ENCODE results near the gene SUSD1.

SUSD1 gene

DNA sequence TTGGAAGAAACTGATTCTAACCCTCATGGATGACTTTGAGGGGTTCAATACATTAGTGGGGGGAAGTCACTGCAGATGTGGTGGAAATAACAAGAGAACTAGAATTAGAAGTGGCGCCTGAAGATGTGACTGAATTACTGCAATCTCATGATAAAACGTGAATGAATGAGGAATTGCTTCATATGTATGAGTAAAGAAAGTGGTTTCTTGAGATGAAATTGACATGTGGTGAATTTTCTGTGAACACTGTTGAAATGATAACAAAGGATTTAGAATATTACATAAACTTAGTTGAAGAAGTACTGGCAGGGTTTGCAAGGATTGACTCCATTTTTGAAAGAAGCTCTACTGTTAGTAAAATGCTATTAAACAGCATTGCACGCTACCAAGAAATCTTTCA, 165.4 kb downstream of the SUSD1 start:
- no peak for DNase-seq

DNA sequence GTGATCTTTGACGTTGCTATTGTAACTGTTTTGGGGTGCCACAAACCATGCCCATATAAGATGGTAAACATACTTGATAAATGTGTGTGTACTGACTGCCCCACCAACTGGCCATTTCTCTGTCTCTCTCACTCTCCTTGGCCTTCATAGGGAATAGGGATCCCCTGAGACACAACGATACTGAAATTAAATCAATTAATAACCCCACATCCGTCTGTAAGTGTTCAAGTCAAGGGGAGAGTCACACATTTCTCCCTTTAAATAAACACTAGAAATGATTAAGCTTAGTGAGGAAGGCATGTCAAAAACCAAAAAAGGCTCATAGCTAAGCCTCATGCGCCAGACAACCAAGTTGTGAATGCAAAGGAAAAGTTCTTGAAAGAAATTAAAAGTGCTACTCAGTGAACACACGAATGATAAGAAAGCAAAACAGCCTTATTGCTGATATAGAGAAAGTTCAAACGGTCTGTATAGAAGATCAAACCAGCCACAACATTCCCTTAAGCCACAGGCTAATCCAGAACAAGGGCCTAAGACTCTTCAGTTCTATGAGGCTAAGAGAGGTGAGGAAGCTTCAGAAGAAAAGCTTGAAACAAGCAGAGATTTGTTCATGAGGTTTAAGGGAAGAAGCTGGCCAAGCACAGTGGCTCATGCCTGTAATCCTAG, 167.4 kb downstream of the SUSD1 start:
- no peak for DNase-seq

DNA sequence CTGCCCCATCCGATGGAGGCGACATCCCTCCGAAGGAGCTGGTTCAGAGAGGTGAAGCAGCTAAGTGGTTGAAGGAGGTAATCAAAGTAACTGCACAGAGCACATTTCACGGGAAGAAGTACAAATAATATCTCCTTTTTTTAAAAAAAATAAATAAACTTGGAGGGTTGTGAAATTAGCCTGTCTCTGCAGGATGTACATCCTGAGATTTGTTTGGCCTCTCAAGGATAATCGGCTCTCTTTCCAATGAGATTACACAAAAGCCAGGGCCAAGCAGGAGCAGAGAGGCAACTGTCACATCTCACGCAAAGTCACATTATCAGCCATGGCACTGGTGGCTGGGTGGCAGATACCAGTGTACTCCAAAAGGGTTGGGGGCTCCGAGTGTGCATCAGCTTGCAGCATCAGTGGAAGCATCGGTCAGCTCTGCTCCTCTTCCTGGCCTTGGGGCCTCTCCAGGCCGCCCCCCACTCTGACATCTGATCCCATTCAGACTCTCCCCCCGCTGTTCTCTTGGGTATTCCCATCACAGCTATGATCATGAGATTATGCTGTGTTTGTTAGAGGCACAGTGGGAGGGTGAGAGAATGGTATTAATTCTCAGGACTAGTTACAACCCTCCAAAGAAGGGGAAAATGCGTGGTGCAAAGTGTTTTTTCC, 168.6 kb downstream of the SUSD1 start:
- DNase-seq: no peak

DNA sequence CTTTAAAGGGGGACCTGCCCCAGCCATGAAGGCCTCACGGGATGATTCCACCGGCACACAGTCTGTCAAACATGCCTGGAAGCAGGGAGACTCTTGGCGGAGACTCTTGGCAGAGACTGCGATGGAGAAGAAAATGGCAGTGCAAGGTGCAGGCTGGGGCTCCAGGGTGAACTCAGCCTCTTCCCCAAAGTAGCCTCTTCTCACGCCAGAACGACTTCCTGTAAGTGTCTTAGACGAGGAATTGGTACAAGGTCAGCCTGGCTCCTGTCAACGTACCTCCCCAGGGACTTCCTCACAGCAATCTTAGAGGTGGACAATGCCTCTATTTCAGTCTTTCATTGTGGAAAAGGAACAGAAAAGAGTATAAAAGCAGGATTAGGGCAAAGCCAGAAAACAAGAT, 169.2 kb downstream of the SUSD1 start:
- DNase-seq: no peak

DNA sequence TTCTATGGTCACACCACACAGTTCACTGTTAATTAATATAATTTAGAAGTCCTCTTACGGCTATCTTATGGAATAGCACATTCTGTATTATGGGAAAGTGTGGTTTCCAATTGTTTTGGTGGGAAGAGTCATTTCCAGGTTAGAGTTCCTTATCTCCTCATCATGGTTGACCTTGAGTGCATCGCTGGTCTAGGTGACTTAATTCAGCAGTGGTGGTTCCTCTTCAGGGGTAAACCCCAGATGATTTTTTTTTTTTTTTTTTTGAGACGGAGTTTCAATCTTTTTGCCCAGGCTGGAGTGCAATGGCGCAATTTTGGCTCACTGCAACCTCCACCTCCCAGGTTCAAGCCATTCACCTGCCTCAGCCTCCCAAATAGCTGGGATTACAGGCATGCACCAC, 171.6 kb downstream of the SUSD1 start:
- DNase-seq: no peak

DNA sequence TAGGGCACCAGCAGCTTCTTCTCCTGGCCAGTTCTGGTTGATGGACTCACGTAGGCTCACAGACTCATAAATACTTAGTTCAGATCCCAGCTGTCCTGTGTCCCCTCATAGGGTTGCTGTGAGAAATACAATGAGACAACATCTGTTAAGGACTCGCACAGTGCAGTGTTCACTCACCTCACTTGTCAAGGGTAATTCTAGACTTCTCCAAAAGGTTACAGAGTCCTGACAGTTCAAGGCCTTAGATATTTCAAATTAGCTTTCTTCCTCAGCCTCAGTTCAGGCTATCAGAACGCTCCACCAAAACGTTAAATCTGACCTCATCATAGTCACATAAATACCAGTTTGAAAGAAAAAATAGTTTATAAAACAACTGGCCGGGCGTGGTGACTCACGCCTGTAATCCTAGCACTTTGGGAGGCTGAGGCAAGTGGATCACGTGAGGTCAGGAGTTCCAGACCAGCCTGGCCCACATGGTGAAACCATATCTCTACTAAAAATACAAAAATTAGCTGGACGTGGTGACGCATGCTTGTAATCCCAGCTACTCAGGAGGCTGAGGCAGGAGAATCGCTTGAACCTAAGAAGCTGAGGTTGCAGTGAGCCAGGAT, 172.1 kb downstream of the SUSD1 start:
- no peak for DNase-seq

DNA sequence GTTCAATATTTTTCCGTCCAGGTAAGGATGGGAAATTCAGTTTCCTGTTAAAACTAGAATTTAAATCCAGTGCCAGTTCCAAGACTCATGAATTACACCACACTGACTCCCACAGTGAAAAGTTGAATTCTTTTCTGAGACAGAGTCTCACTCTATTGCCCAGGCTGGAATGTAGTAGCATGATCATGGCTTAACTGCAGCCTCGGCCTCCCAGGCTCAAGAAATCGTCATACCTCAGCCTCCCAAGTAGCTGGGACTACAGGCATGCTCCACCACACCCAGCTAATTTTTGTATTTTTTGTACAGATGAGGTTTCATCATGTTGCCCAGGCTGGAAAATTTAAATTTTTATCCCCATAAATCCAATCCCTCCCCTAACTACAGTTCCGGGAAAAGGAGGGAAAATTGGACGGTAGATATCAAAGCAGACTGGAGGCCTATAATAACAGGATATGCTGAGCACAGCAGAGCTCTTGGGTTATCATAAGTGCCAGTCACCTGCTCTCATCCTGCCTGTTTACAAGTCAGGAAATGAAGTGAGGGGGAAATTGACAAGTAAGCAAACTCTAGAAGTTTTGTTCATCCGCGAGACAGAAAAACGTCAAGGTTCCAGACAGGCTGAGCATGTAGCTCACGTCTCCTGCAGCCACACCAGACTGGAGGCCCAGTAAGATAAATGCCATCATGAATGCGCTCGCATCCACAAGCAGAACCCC, 172.8 kb downstream of the SUSD1 start:
- DNase-seq: no peak

DNA sequence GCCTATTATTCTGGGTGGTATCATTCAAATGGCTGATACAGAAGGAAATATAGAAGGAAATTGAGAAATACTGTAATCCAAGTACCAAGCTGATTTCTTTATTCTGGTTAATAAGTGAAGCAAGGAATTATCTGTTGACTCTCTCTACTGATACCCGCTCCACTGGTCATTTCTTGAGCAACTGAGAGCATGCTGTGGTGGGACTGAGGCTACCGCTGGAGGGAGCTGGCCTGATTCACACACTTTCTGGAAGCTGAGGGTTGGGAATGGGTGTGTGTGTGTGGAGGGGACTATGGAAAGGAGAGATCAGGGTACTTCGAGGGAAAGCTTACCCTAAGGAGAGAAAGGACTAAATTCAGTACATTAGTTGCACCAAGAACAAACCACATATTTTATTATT, 174.4 kb downstream of the SUSD1 start:
- DNase-seq: no peak

DNA sequence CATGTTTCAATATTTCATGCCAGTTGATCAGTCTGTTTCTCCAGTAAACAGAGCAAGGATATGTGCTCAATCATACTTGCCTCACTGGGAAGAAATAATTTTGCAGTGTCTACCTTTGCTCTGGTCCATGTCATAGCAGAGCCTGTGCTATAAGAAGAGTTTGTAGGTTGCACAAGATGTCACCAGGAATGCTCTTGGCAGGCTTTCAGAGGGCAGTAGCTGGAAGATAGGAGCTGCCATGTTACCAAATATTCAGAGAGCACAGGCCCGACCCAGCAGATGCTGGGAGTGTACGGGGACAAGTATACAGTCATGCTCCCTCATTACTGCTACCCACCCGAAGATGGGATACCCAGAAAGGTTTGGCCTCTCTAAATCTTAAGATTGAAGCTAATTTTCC, 175.8 kb downstream of the SUSD1 start:
- DNase-seq: no peak

DNA sequence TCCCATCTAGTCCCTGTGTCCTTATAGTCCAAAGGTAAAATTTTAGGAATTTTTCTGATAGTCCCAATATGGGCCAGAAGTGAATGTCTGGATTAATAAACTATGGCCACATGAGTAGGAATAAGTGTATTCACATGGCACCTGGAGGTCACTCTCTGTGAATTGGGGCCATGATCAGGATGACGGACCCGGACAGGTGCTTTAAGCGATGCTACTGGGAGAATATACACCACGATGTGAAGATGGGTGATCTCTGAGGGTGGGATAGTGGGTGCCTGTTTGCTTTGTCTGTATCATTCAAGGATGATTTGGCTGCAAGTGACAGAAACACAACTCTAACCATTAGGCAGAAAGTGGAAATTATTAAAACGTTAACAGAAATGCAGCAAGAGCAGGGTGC, 177.3 kb downstream of the SUSD1 start:
- DNase-seq: no peak

DNA sequence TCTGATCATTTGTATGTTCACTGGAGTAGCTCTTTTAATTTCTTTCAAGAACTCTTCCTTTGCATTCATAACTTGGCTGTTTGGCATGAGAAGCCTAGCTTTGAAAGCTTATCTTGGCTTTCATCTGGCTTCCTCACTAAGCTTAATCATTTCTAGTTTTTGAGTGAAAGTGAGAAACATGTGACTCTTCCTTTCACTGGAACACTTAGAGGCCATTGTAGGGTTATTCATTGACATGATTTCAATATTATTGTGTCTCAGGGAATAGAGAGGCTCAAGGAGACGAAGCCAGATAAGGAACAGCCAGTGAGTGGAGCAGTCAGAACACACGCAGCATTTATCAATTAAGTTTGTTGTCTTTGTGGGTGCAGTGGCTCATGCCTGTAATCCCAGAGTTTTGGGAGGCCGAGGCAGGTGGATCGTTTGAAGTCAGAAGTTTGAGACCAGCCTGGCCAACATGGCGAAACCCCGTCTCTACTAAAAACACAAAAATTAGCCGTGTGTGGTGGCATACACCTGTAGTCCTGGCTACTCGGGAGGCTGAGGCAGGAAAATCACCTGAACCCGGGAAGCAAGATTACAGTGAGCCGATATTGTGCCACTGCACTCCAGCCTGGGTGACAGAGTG, 180.2 kb downstream of the SUSD1 start:
- no peak for DNase-seq

DNA sequence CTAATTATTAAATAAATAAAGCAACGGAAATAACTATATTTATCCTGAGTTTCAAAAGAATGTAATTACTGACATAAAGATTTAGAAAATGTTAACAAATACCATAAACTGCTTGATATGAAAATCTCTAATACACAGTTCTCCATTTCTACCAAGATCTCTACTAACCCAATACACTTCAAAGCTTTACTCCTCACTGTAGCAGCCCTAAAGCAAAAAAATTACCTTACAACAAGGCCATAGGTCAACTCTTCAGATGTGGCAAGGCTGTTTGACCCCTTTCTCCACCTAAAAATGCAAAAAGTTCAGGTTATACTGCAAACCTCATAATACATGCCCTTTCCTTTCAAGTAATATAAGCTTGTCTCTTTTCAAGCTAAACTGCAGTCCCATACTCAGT, 181.8 kb downstream of the SUSD1 start:
- DNase-seq: no peak

DNA sequence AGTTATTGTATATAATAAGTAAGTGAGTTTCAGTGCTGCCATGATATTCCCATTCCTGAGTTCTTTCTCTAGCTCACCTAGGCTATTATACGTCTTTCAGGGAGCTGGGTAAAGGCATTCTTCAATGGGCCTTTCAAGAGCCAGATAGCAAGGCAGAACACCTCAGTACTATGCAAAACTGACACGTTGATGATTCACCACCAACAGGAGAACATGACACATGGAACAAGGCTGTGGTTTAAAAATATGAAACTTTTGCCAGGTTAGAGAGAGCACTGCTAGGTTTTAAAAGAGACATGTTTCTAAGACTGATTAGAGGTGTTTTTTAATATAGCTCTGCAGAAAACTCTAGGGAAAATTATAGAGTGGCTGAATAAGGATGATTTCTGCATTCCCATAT, 182.6 kb downstream of the SUSD1 start:
- no peak for DNase-seq

DNA sequence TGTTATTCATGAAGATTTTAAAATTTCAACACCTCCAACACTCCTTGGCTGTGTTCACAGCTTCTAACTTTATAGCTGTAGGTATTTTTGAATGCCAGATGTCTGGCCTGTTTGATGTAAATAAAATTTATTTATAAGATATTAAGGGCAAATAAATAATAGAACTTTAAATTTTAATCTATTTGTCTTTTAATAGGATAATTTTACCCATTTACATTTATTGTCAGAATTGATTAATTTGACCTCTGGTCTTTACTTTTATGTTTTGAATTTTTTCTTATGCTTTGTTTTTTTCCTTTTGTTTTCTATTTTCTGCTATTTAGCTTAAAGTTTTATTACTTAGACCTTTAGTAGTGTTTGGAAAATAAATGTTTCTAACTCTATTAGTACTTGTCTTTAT, 183.9 kb downstream of the SUSD1 start:
- no peak for DNase-seq

Data from activated gamma-delta T cell (primary cell).